ENCODE results near the gene GP1BB. TPM values are rescaled to one million over a fixed set of nuclear protein-coding genes. Genes with fewer than 3 reads are reported as not detected.

Gene GP1BB
- total RNA-seq, 2 experiments from 2014 or later = not detected

DNA sequence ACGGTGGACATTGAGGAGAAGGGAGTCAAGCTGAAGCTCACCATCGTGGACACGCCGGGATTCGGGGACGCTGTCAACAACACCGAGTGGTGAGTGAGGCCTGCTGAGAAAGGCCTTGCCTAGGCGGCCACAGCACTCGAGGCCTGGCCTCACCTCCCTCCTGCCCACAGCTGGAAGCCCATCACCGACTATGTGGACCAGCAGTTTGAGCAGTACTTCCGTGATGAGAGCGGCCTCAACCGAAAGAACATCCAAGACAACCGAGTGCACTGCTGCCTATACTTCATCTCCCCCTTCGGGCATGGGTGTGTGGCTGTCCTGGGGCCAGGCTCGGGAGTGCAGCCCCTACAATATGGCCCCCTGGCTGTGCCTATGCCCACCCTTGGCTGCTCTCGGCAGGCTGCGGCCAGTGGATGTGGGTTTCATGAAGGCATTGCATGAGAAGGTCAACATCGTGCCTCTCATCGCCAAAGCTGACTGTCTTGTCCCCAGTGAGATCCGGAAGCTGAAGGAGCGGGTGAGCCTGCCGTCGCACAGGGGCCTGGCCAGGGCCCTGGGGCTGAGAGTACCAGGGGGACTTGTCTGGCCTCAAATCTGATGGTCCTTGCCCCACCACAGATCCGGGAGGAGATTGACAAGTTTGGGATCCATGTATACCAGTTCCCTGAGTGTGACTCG is 3.0 kb upstream of the GP1BB start:
- DNase-seq (no peak), ATAC-seq (no peak)
- Mint-ChIP-seq H3K9me3 (no peaks in the 10 kb centered on the region), H3K4me1 (ENCODE audit: low read depth) (peaks cover 13% of the 10 kb centered on the region), H3K27me3 (peaks cover 33% of the 10 kb centered on the region), H3K27ac (no peak overlapping the region), H3K4me3 (no peak overlapping the region), H3K36me3 (ENCODE audit: low read depth) (no peaks in the 10 kb centered on the region)
- intact Hi-C loops (cut with micrococcal nuclease) = no loop called here
- CTCF ChIA-PET = interaction anchor here (1.0 to 3.1 kb wide), 3 partner anchors 10 to 190 kb away, joined by 3 to 20 read pairs (median 5); no protein-coding TSS in a partner anchor
- TF ChIP-seq, protein P1, sequence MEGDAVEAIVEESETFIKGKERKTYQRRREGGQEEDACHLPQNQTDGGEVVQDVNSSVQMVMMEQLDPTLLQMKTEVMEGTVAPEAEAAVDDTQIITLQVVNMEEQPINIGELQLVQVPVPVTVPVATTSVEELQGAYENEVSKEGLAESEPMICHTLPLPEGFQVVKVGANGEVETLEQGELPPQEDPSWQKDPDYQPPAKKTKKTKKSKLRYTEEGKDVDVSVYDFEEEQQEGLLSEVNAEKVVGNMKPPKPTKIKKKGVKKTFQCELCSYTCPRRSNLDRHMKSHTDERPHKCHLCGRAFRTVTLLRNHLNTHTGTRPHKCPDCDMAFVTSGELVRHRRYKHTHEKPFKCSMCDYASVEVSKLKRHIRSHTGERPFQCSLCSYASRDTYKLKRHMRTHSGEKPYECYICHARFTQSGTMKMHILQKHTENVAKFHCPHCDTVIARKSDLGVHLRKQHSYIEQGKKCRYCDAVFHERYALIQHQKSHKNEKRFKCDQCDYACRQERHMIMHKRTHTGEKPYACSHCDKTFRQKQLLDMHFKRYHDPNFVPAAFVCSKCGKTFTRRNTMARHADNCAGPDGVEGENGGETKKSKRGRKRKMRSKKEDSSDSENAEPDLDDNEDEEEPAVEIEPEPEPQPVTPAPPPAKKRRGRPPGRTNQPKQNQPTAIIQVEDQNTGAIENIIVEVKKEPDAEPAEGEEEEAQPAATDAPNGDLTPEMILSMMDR (IDR thresholded peaks at IDR 0.05) = no peak
- POLR2A ChIA-PET = interaction anchor here (1.5 kb wide), 1 partner anchor 10 kb away, joined by 5 read pairs; no protein-coding TSS in a partner anchor

DNA sequence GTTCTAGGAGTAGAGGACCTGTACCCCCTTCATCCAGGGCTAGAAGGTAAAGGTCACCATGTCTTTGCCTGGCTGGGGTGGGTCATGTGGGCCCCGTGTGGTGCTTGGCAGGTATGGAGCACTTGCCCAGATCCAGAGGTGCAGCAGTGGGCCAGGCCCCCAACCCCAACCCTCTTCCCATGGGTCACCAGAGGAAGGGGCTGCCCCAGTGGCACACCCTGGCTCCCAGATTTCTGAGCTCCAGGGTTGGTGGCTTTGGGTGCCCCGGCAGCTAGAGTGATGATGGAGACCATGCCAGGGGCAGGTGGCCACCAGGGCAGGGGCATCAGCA is 2.4 kb upstream of the GP1BB start:
- intact Hi-C loops (cut with micrococcal nuclease) = no loop called here
- TF ChIP-seq, protein P1 (IDR thresholded peaks at IDR 0.05) = no peak
- no peak overlapping the region for H3K27ac Mint-ChIP-seq
- peaks cover 35% of the 10 kb centered on the region for H3K27me3 Mint-ChIP-seq
- H3K36me3 Mint-ChIP-seq (ENCODE audit: low read depth) = no peaks in the 10 kb centered on the region
- DNase-seq (no peak), ATAC-seq (no peak)
- ChIA-PET CTCF (interaction anchor here (1.2 to 3.1 kb wide), 2 partner anchors 10 to 171 kb away, joined by 3 to 20 read pairs; no protein-coding TSS in a partner anchor), POLR2A (no interaction called here)
- peaks cover 13% of the 10 kb centered on the region for H3K4me1 Mint-ChIP-seq (ENCODE audit: low read depth)
- H3K9me3 Mint-ChIP-seq = no peaks in the 10 kb centered on the region
- H3K4me3 Mint-ChIP-seq = no peak overlapping the region

DNA sequence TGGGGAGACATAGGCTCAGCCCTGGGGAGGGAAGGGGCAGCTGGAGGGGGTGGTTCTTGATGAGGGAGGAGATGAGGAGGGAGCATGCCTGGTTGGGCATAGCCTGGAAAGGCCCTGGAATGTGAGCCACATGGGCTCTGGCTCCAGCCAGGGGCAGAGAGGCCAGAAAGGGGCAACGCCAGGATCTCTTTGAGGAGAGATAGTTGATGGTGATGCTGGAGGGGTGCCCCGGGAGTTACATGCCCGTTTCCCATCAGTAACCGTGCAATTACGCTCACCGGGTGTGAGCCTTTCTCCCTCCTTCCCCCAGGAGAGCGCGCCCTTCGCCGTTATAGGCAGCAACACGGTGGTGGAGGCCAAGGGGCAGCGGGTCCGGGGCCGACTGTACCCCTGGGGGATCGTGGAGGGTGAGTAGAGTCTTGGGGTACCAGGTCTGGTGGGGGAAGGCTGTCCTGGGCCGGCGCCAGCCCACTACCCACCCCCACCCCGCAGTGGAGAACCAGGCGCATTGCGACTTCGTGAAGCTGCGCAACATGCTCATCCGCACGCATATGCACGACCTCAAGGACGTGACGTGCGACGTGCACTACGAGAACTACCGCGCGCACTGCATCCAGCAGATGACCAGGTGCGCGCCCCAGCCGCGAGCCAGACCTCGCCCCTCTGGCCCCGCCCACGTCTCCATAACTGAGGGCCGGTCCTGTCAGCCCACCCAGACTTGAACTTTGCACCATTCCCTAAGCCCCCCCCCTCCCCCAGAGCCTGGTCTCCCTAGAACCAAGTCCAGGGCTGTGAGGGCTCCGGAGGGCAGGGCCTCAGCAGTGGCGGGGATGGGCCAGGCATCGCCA is 1.8 kb upstream of the GP1BB start:
- Mint-ChIP-seq H3K27me3 (peaks cover 33% of the 10 kb centered on the region), H3K36me3 (ENCODE audit: low read depth) (no peaks in the 10 kb centered on the region), H3K27ac (no peak overlapping the region), H3K9me3 (no peaks in the 10 kb centered on the region), H3K4me1 (ENCODE audit: low read depth) (peaks cover 13% of the 10 kb centered on the region), H3K4me3 (no peak overlapping the region)
- DNase-seq (no peak), ATAC-seq (no peak)
- intact Hi-C loops (cut with micrococcal nuclease) = no loop called here
- ChIA-PET POLR2A (no interaction called here), CTCF (interaction anchor here (1.2 kb wide), 1 partner anchor 171 kb away, joined by 3 read pairs; no protein-coding TSS in a partner anchor)
- TF ChIP-seq, protein P1 (IDR thresholded peaks at IDR 0.05) = no peak

DNA sequence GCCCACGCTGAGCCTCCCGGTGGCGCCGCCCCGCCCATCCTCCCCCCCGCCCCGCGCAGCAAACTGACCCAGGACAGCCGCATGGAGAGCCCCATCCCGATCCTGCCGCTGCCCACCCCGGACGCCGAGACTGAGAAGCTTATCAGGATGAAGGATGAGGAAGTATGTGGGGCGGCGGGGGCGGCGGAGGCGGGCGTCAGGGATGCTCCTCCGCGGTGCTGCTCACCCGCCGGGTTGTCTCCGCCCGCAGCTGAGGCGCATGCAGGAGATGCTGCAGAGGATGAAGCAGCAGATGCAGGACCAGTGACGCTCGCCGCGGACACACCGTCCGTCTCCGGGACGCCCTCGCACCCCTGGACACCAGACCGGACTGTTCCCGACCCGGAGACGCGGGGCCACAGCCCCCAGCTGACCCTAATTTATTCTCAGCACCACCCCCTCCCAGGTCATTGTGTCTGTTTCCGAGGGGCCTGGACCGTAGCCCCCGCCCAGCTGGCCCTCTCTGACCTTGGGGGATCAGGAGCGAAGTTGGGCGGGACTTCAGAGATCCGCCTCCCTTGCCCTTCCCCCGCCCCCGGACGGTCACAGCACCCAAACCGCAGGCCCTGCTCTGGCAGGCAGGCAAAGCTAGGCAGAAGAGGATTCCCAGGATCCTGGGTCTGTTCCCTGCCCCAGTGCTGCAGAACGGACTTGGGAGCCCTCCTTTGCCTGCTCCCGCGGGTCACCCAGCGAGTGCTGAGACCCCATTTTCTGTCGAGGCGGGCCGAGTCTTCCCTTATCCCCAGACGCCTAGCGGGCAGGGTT is 959 bp upstream of the GP1BB start:
- Mint-ChIP-seq H3K36me3 (ENCODE audit: low read depth) (no peaks in the 10 kb centered on the region), H3K9me3 (no peaks in the 10 kb centered on the region), H3K4me1 (ENCODE audit: low read depth) (peaks cover 13% of the 10 kb centered on the region), H3K4me3 (no peak overlapping the region), H3K27ac (no peak overlapping the region), H3K27me3 (peaks cover 33% of the 10 kb centered on the region)
- intact Hi-C loops (cut with micrococcal nuclease) = no loop called here
- ChIA-PET CTCF (no interaction called here), POLR2A (no interaction called here)
- no peak for DNase-seq
- TF ChIP-seq, protein P1 (IDR thresholded peaks at IDR 0.05) = no peak
- no peak for ATAC-seq
